Body of pancreas (tissue), 4 donors: ENCODE measurements around the gene ABCA1. TPM values are rescaled to one million over a fixed set of nuclear protein-coding genes. Genes with fewer than 3 reads are reported as not detected.

ENCODE experiments used
- ATAC-seq: fragments of 150-250 bp; one replicate; pipeline ENCODE4 v1.9.1; 2016
- DNase-seq, 4 donors: peaks; one replicate each; pipeline ENCODE4 v3.0.0-alpha.2; 2019
- H3K27ac ChIP-seq, 4 donors: fragments of 200-600 bp; sonication (generic); 1 replicate in 3 of 4; 2 replicates in 1 of 4; pipeline versions ENCODE4 v1.5.1 to v1.6.1; 2016 to 2019; ENCODE audit warnings: mild to moderate bottlenecking in 1 of 4, mixed read lengths in 1 of 4, moderate library complexity in 1 of 4
- H3K27me3 ChIP-seq, 2 donors: fragments of 200-600 bp; sonication (generic); one replicate each; pipeline ENCODE4 v1.6.0; 2016; ENCODE audit warnings: mild to moderate bottlenecking in 1 of 2
- H3K36me3 ChIP-seq, 2 donors: fragments of 200-600 bp; sonication (generic); replicated peaks in 1 of 2; 2 replicates each; pipeline ENCODE4 v1.5.1; 2016; ENCODE audit warnings: low read depth in 2 of 2; ENCODE audit not compliant: insufficient read depth in 1 of 2
- H3K4me1 ChIP-seq: fragments of 200-600 bp; sonication (generic); one replicate; pipeline ENCODE4 v1.6.0; 2016
- H3K4me3 ChIP-seq, 2 donors: fragments of 200-600 bp; sonication (generic); 1 replicate in 1 of 2; 2 replicates in 1 of 2; pipeline ENCODE4 v1.5.1; 2016 to 2019
- H3K9me3 ChIP-seq, 3 donors: fragments of 200-600 bp; sonication (generic); 1 replicate in 2 of 3; 2 replicates in 1 of 3; pipeline ENCODE4 v1.5.1; 2016
- CTCF ChIP-seq, 7 experiments: fragments of 450-650 bp in 4 of 7; fragments of 200-600 bp in 3 of 7; sonication (generic) in 3 of 7; IDR thresholded peaks; one replicate each; pipeline ENCODE4 v1.5.1; 2016 to 2019; ENCODE audit warnings: antibody characterized with exemption in 7 of 7
- POLR2A ChIP-seq, 3 donors: fragments of 450-650 bp; IDR thresholded peaks; one replicate each; pipeline ENCODE4 v1.6.1; 2016; ENCODE audit warnings: antibody characterized with exemption in 3 of 3, mild to moderate bottlenecking in 2 of 3
- WGBS, 2 donors: methylation state at CpG; one replicate each; pipeline ENCODE4 v1.1.5; 2017; 5-methylcytosine and 5-hydroxymethylcytosine counted together
- intact Hi-C: fragments of 100-400 bp; cut with DNase I; formaldehyde crosslinking; loops from one replicate; pipeline ENCODE4 v1.15.1; 2023
- total RNA-seq, 2 donors: library from RNA; depleted of rRNA; stranded (reverse); fragments of >200 nt; gene quantifications; one replicate each; pipeline ENCODE4 v1.1.0, GENCODE V29; 2016

ABCA1 gene
- total RNA-seq, 2 donors from 2014 or later, result 18.1 to 18.9 TPM

DNA sequence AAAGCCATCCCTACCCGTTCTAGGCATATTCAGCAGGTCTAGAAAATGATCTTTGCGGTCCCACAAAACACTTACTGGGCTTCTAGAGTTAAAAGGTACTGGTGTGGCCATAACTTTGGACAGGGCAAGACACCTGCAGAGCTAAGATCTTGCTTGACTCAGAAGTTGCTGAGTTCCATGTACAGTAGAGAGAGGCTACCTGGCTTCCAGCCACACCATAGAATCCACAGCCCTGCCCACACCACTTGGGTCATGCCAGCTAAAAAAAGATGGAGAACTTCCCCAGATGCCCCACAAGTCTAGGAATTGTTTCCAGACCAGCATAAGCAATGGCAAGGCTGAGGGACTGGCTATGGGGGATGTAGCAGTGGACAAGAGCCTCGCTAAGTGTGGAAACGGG lies 52.1 kb downstream of the ABCA1 start:
- DNase-seq (no peak), ATAC-seq (no peak)
- Histone ChIP-seq H3K4me1 (peaks cover 13% of the 10 kb centered on the region), H3K4me3 (no peak overlapping the region), H3K36me3 (peaks cover 0 to 1% of the 10 kb centered on the region in 2 donors), H3K27me3 (no peaks in the 10 kb centered on the region), H3K27ac (no peak overlapping the region), H3K9me3 (no peaks in the 10 kb centered on the region)
- TF ChIP-seq POLR2A (IDR thresholded peaks at IDR 0.05) (no peak), CTCF (IDR thresholded peaks at IDR 0.05) (no peak)
- WGBS, 2 donors, result 97 to 100% methylated on average over 4 of the region's 4 CpGs
- intact Hi-C loops, result no loop called here

- TF ChIP-seq POLR2A (IDR thresholded peaks at IDR 0.05) (no peak), CTCF (IDR thresholded peaks at IDR 0.05) (no peak)
- H3K36me3 ChIP-seq, result peaks cover 0 to 1% of the 10 kb centered on the region in 2 donors
- no peak overlapping the region for H3K27ac ChIP-seq
- H3K4me3 ChIP-seq, result no peak overlapping the region
- ATAC-seq, result no peak
- no peak for DNase-seq
- WGBS, 2 donors, result 86 to 91% methylated on average over 3 of the region's 3 CpGs
- H3K4me1 ChIP-seq, result peaks cover 13% of the 10 kb centered on the region
- H3K9me3 ChIP-seq, result no peaks in the 10 kb centered on the region
- intact Hi-C loops, result no loop called here
- H3K27me3 ChIP-seq, result no peaks in the 10 kb centered on the region
These were observed 52.6 kb downstream of the ABCA1 start for GRCh38 chr9:104875320-104875719.

DNA sequence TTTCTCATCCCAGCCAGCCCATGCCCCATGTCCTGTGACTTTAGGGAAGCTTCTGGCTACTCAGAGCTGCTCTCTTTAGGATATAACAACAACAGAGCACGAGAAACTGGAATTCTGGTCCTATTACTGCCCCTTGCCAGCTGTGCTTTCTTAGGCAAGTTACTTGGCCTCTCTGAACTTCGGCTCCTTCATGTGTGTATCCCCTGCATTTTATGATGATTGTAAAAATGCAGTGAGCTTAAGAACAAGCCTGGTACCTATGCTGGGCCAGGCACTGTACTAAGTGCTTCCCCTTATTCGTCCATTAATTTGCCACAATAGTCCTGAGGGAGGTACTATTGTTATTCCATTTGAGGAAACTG lies 54.5 kb downstream of the ABCA1 start:
- WGBS, 2 donors, result 60 to 87% methylated on average over 3 of the region's 3 CpGs
- no peak for DNase-seq
- TF ChIP-seq CTCF (IDR thresholded peaks at IDR 0.05) (no peak), POLR2A (IDR thresholded peaks at IDR 0.05) (no peak)
- H3K27me3 ChIP-seq, result no peaks in the 10 kb centered on the region
- intact Hi-C loops, result no loop called here
- no peaks in the 10 kb centered on the region for H3K9me3 ChIP-seq
- ATAC-seq, result no peak
- H3K27ac ChIP-seq, result peak overlapping the region; percentile 13 to 65 (median 49)
- no peak overlapping the region for H3K4me3 ChIP-seq
- peaks cover 26% of the 10 kb centered on the region for H3K4me1 ChIP-seq
- peaks cover 0 to 1% of the 10 kb centered on the region in 2 donors for H3K36me3 ChIP-seq

DNA sequence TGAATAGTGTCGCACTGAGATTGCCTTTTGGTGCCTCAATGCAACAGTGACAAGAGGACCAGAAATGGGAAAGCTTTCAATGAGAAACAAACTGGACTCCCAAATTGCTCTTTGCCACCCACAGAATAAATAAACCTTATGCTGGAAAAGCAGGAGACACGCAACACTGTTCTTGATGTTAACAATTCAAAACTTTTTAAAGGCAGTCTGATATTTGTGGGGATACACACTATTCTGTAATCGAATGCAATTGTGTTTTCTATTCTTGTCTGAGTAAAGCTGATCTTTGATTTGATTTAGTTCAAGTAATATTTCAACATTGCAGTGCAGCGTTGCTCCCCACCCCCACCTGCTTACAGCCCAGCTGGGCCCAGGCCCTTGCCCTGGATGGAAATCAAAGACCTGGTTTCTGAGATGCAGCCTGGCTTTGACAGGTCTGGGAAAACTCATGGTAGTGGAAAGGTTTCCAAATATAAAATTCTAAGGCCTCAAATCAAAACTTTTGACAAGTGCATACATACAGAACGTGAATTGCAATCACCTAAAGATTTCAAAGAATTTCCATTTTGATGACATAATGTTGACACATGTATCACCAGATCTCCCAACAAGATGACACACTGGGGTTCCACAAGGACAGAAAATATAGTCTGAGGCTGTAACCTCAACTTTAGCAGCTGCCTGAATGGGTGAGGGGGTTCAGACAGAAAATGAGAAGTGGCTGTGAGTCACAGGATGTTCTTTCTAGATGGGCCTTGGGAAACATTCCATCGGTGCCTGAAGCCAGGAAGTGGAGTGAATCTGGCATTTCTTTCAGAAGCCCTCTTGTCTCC lies 55.1 kb downstream of the ABCA1 start:
- no peak overlapping the region for H3K4me3 ChIP-seq
- intact Hi-C loops, result no loop called here
- no peaks in the 10 kb centered on the region for H3K27me3 ChIP-seq
- TF ChIP-seq CTCF (IDR thresholded peaks at IDR 0.05) (no peak), POLR2A (IDR thresholded peaks at IDR 0.05) (no peak)
- H3K27ac ChIP-seq, result peak overlapping the region; percentile 13 to 65 (median 49)
- peaks cover 26% of the 10 kb centered on the region for H3K4me1 ChIP-seq
- 52% methylated on average over 6 of the region's 6 CpGs for WGBS, 2 donors
- H3K9me3 ChIP-seq, result no peaks in the 10 kb centered on the region
- ATAC-seq (peak; percentile 55), DNase-seq (peak in 3 of 4 donors; percentile 35 to 71 (median 45))
- H3K36me3 ChIP-seq, result peaks cover 0 to 1% of the 10 kb centered on the region in 2 donors
